Measurements from ENCODE around the gene TMED1.

DNA sequence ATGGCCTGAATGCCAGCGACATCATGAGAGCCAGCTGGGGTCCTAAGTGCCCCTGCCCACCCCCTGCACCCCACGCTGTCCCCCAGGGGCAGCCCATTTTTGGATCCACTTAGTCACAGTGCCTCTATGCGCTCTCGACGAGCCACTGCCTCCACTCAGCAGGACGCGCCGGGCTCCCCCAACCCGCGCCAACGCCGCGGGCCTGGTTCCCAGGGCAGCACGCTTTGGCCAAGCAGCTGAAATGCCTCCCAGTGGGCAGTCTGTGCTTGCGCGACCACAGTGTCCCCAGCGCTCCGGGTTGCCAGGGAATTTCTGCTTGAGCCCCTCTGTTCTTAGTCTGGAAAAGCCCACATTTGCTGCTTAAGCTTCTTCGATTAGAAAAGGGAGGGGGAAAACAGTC lies 39.4 kb downstream of the TMED1 start:
- TF ChIP-seq, protein P1, sequence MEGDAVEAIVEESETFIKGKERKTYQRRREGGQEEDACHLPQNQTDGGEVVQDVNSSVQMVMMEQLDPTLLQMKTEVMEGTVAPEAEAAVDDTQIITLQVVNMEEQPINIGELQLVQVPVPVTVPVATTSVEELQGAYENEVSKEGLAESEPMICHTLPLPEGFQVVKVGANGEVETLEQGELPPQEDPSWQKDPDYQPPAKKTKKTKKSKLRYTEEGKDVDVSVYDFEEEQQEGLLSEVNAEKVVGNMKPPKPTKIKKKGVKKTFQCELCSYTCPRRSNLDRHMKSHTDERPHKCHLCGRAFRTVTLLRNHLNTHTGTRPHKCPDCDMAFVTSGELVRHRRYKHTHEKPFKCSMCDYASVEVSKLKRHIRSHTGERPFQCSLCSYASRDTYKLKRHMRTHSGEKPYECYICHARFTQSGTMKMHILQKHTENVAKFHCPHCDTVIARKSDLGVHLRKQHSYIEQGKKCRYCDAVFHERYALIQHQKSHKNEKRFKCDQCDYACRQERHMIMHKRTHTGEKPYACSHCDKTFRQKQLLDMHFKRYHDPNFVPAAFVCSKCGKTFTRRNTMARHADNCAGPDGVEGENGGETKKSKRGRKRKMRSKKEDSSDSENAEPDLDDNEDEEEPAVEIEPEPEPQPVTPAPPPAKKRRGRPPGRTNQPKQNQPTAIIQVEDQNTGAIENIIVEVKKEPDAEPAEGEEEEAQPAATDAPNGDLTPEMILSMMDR (IDR thresholded peaks at IDR 0.05; ENCODE audit: insufficient read depth, low read length) = no peak
- TF ChIP-seq POLR2AphosphoS5 (IDR thresholded peaks at IDR 0.05; ENCODE audit: low read depth) (no peak), GABPA (IDR thresholded peaks at IDR 0.05; ENCODE audit: low read depth) (no peak), SPI1 (IDR thresholded peaks at IDR 0.05; ENCODE audit: borderline replicate concordance, low read depth) (no peak)
- TF ChIP-seq, protein P2, sequence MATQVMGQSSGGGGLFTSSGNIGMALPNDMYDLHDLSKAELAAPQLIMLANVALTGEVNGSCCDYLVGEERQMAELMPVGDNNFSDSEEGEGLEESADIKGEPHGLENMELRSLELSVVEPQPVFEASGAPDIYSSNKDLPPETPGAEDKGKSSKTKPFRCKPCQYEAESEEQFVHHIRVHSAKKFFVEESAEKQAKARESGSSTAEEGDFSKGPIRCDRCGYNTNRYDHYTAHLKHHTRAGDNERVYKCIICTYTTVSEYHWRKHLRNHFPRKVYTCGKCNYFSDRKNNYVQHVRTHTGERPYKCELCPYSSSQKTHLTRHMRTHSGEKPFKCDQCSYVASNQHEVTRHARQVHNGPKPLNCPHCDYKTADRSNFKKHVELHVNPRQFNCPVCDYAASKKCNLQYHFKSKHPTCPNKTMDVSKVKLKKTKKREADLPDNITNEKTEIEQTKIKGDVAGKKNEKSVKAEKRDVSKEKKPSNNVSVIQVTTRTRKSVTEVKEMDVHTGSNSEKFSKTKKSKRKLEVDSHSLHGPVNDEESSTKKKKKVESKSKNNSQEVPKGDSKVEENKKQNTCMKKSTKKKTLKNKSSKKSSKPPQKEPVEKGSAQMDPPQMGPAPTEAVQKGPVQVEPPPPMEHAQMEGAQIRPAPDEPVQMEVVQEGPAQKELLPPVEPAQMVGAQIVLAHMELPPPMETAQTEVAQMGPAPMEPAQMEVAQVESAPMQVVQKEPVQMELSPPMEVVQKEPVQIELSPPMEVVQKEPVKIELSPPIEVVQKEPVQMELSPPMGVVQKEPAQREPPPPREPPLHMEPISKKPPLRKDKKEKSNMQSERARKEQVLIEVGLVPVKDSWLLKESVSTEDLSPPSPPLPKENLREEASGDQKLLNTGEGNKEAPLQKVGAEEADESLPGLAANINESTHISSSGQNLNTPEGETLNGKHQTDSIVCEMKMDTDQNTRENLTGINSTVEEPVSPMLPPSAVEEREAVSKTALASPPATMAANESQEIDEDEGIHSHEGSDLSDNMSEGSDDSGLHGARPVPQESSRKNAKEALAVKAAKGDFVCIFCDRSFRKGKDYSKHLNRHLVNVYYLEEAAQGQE (IDR thresholded peaks at IDR 0.05; ENCODE audit: insufficient replicate concordance, low read depth) = no peak

Data from HL-60 (cell line).